WTC11 (cell line): ENCODE results near the gene SLC17A2. TPM values are rescaled to one million over a fixed set of nuclear protein-coding genes. Genes with fewer than 3 reads are reported as not detected.

ENCODE experiments used
- ATAC-seq: fragments of 200-7000 bp; cut with Tn5 transposase; 2 replicates; pipeline ENCODE4 v1.10.0; 2021; ENCODE audit warnings: mild to moderate bottlenecking, moderate library complexity
- CTCF ChIA-PET: fragments of 300-600 bp; sonication (Branson Sonifier 250); formaldehyde crosslinking; loops from one replicate; lab custom pipeline; 2021; ENCODE audit warnings: antibody characterized with exemption; lab: Charles Lee
- POLR2A ChIA-PET: fragments of 350-600 bp; sonication (Branson Sonifier 250); formaldehyde crosslinking; loops from one replicate; lab custom pipeline; 2021; ENCODE audit warnings: antibody characterized with exemption; lab: Charles Lee
- DNase-seq: peaks from one replicate; pipeline ENCODE4 v3.0.0; 2021; ENCODE audit warnings: low spot score
- H3K27ac Mint-ChIP-seq: 2 replicates; pipeline ENCODE4 v1.8.0; 2021; ENCODE audit warnings: mixed read lengths
- H3K27me3 Mint-ChIP-seq: 2 replicates; pipeline ENCODE4 v1.8.0; 2021; ENCODE audit warnings: low read depth, mild to moderate bottlenecking, moderate library complexity, mixed read lengths
- H3K36me3 Mint-ChIP-seq: 2 replicates; pipeline ENCODE4 v1.8.0; 2021; ENCODE audit warnings: mixed read lengths
- H3K4me1 Mint-ChIP-seq: 2 replicates; pipeline ENCODE4 v1.8.0; 2022; ENCODE audit warnings: mixed read lengths
- H3K4me3 Mint-ChIP-seq: 2 replicates; pipeline ENCODE4 v1.8.0; 2021; ENCODE audit warnings: mild to moderate bottlenecking, moderate library complexity, mixed read lengths
- H3K9me3 Mint-ChIP-seq: 2 replicates; pipeline ENCODE4 v1.8.0; 2021; ENCODE audit warnings: mixed read lengths
- ATF1 ChIP-seq: sonication (generic); formaldehyde crosslinking; IDR thresholded peaks from 2 replicates; pipeline ENCODE4 v1.8.1; 2023; ENCODE audit warnings: mild to moderate bottlenecking, moderate library complexity, missing genetic modification reagents
- ATF3 ChIP-seq: sonication (generic); formaldehyde crosslinking; conservative IDR thresholded peaks from 2 replicates; pipeline ENCODE4 v1.8.1; 2022; ENCODE audit warnings: mild to moderate bottlenecking, missing genetic modification reagents
- CREB1 ChIP-seq: sonication (generic); formaldehyde crosslinking; IDR thresholded peaks from 2 replicates; pipeline ENCODE4 v1.8.0; 2023; ENCODE audit warnings: mild to moderate bottlenecking, missing genetic modification reagents
- CREM ChIP-seq: sonication (generic); formaldehyde crosslinking; IDR thresholded peaks from 2 replicates; pipeline ENCODE4 v1.8.1; 2022; ENCODE audit warnings: mild to moderate bottlenecking, missing genetic modification reagents, moderate library complexity
- ERG ChIP-seq: fragments of 250-450 bp; sonication (Bioruptor Pico); IDR thresholded peaks from 2 replicates; pipeline ENCODE4 v1.8.0; 2021; ENCODE audit warnings: mild to moderate bottlenecking
- IRF1 ChIP-seq: sonication (generic); formaldehyde crosslinking; IDR thresholded peaks from 2 replicates; pipeline ENCODE4 v1.8.0; 2023; ENCODE audit warnings: missing genetic modification reagents
- JUN ChIP-seq: sonication (generic); formaldehyde crosslinking; IDR thresholded peaks from 2 replicates; pipeline ENCODE4 v1.8.0; 2023; ENCODE audit warnings: mild to moderate bottlenecking, missing genetic modification reagents
- MAX ChIP-seq: sonication (generic); formaldehyde crosslinking; IDR thresholded peaks from 2 replicates; pipeline ENCODE4 v1.8.0; 2022; ENCODE audit warnings: mild to moderate bottlenecking, missing genetic modification reagents
- MLX ChIP-seq: sonication (generic); formaldehyde crosslinking; IDR thresholded peaks from 2 replicates; pipeline ENCODE4 v1.8.1; 2023; ENCODE audit warnings: mild to moderate bottlenecking, missing genetic modification reagents, moderate library complexity
- OVOL2 ChIP-seq: fragments of 250-450 bp; sonication (Bioruptor Pico); IDR thresholded peaks from 2 replicates; pipeline ENCODE4 v1.9.0; 2021; ENCODE audit warnings: mild to moderate bottlenecking, borderline replicate concordance
- RELA ChIP-seq: sonication (generic); formaldehyde crosslinking; IDR thresholded peaks from 2 replicates; pipeline ENCODE4 v1.8.1; 2022; ENCODE audit warnings: missing genetic modification reagents, mild to moderate bottlenecking, borderline replicate concordance
- TEAD1 ChIP-seq: sonication (generic); formaldehyde crosslinking; IDR thresholded peaks from 2 replicates; pipeline ENCODE4 v1.8.0; 2022; ENCODE audit warnings: mild to moderate bottlenecking, missing genetic modification reagents
- TP53 ChIP-seq: sonication (generic); formaldehyde crosslinking; IDR thresholded peaks from 2 replicates; pipeline ENCODE4 v1.8.1; 2023; ENCODE audit warnings: mild to moderate bottlenecking, missing genetic modification reagents
- ZNF219 ChIP-seq: sonication (generic); formaldehyde crosslinking; IDR thresholded peaks from 2 replicates; pipeline ENCODE4 v1.8.0; 2023; ENCODE audit warnings: missing genetic modification reagents, mild to moderate bottlenecking, borderline replicate concordance
- ZNF263 ChIP-seq: sonication (generic); formaldehyde crosslinking; IDR thresholded peaks from 2 replicates; pipeline ENCODE4 v1.8.1; 2022; ENCODE audit warnings: low read depth, mild to moderate bottlenecking, moderate library complexity, missing genetic modification reagents
- ZNF512 ChIP-seq: sonication (generic); formaldehyde crosslinking; IDR thresholded peaks from 2 replicates; pipeline ENCODE4 v1.8.1; 2022; ENCODE audit warnings: missing genetic modification reagents, borderline replicate concordance
- total RNA-seq: library from RNA; stranded (reverse); gene quantifications from 3 replicates; pipeline ENCODE4 v1.2.3, GENCODE V29; 2021

Gene SLC17A2
- total RNA-seq, 1 experiment from 2014 or later = not detected

GRCh38 chr6:25954756-25955155 lies 24.3 kb upstream of the SLC17A2 start:
- H3K4me1 Mint-ChIP-seq = peaks cover 5% of the 10 kb centered on the region
- peaks cover 18% of the 10 kb centered on the region for H3K36me3 Mint-ChIP-seq
- H3K27ac Mint-ChIP-seq = no peak overlapping the region
- TF ChIP-seq IRF1 (CRISPR knock-in tag) (no peak), ZNF512 (no peak), TEAD1 (CRISPR knock-in tag) (no peak), ATF3 (CRISPR knock-in tag) (no peak)
- no peak for ATAC-seq
- no peak for DNase-seq
- POLR2A ChIA-PET = no interaction called here
- CTCF ChIA-PET = no interaction called here
- no peak overlapping the region for H3K4me3 Mint-ChIP-seq
- H3K9me3 Mint-ChIP-seq = peaks cover 23% of the 10 kb centered on the region
- H3K27me3 Mint-ChIP-seq = peaks cover 5% of the 10 kb centered on the region; the same call in 1 of the 2 replicates

GRCh38 chr6:25953733-25954132 lies 23.2 kb upstream of the SLC17A2 start:
- CTCF ChIA-PET = no interaction called here
- POLR2A ChIA-PET = no interaction called here
- H3K9me3 Mint-ChIP-seq = peaks cover 13% of the 10 kb centered on the region
- H3K27me3 Mint-ChIP-seq = no peaks in the 10 kb centered on the region
- peaks cover 5% of the 10 kb centered on the region for H3K4me1 Mint-ChIP-seq
- H3K27ac Mint-ChIP-seq = no peak overlapping the region
- peaks cover 8% of the 10 kb centered on the region for H3K36me3 Mint-ChIP-seq
- TF ChIP-seq OVOL2 (CRISPR knock-in tag) (no peak), MLX (CRISPR knock-in tag) (no peak), JUN (CRISPR knock-in tag) (no peak)
- H3K4me3 Mint-ChIP-seq = no peak overlapping the region
- no peak for ATAC-seq
- no peak for DNase-seq

GRCh38 chr6:25952535-25952934 lies 22.0 kb upstream of the SLC17A2 start:
- DNase-seq (no peak), ATAC-seq (no peak)
- ChIA-PET CTCF (interaction anchor here (1.2 kb wide), 1 partner anchor 9 kb away, joined by 3 read pairs; no protein-coding TSS in a partner anchor), POLR2A (no interaction called here)
- Mint-ChIP-seq H3K27me3 (no peaks in the 10 kb centered on the region), H3K36me3 (no peaks in the 10 kb centered on the region), H3K4me1 (peaks cover 5% of the 10 kb centered on the region), H3K9me3 (peaks cover 4% of the 10 kb centered on the region; the same call in 1 of the 2 replicates), H3K4me3 (no peak overlapping the region), H3K27ac (no peak overlapping the region)
- TF ChIP-seq CREM (CRISPR knock-in tag) (no peak), TP53 (CRISPR knock-in tag) (no peak), ATF1 (CRISPR knock-in tag) (no peak), MAX (CRISPR knock-in tag) (no peak), ZNF512 (no peak), RELA (no peak), ERG (no peak), ZNF219 (no peak), ZNF263 (no peak), CREB1 (CRISPR knock-in tag) (no peak)
